Measurements from ENCODE around the gene KLK12.

The KLK12 gene

DNA sequence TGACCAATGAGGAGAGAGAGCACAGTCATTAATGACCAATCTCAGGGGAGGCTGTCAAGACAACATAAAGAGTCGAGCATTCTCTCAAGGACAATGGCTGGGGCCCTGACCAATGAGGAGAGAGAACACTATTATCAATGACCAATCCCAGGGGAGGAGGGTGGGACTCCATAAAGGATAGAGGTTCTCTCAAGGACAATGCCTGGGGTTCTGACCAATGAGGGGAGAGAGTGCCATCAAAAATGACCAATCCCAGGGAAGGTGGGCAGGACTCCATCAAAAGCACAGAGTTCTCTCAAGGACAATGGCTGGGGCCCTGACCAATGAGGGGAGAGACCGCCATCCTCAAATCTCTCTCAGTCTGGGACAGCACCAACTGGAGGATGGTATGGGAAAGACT is 5.1 kb downstream of the KLK12 start:
- peaks cover 29% of the 10 kb centered on the region for H3K27me3 Mint-ChIP-seq
- H3K4me1 Mint-ChIP-seq (ENCODE audit: low read depth) = no peaks in the 10 kb centered on the region
- H3K9me3 Mint-ChIP-seq (ENCODE audit: low read depth) = no peaks in the 10 kb centered on the region
- H3K4me3 Mint-ChIP-seq = no peak overlapping the region
- H3K27ac Mint-ChIP-seq = no peak overlapping the region
- no peaks in the 10 kb centered on the region for H3K36me3 Mint-ChIP-seq

DNA sequence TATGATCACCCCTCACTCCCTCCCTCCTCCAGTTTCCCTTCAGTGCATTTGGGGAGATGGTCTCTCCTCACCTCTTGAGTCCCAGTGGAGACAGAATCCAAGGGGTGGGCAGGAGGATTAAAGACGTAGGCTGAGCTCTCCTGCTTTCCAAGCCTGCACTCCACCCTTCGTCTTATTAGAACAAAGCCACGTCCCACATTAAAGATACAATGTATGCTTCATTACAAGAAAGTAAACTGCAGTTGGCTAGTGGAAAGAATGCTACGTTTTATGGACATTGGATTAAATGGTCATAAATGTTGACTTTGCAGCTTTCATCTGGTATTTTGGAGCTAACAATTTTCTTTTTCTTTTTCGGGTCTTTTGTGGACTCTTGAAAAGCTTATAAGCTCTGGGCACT is 6.9 kb downstream of the KLK12 start:
- H3K4me1 Mint-ChIP-seq (ENCODE audit: low read depth) = no peaks in the 10 kb centered on the region
- no peak overlapping the region for H3K27ac Mint-ChIP-seq
- no peaks in the 10 kb centered on the region for H3K36me3 Mint-ChIP-seq
- no peak overlapping the region for H3K4me3 Mint-ChIP-seq
- H3K27me3 Mint-ChIP-seq = peaks cover 26% of the 10 kb centered on the region
- H3K9me3 Mint-ChIP-seq (ENCODE audit: low read depth) = no peaks in the 10 kb centered on the region

DNA sequence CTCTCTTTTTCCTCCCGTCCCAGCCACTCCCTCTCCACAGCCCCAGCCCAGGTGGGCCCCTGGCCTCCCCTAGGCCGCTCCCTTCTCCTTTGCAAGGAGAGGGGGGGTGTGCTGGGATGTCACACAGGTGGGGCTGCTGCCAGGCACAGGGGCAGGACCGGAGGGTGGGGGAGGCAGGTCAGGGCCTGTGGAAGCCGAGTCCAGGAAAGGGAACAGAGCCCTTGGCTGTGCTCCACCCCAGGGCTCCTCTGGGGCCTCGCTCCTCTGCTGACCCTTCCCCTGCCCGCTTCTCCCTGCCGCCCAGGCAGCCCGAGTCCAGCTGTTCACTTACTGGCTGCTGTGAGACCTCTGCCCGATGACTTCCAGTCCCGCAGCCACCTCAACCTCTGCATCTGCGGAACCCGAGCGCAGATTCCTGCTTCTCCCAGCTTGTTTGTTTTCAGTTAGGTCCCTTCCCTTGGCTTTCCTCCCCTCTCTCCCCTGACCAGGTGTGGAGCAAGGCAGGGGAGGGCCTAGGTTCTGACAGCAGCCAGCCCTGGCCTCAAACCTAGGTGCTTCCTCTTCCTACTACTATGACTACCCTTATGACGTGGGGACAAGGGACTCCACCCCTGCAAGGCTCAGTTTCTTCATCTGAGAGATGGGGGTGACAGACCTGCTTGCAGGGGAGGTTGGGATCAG is 7.5 kb downstream of the KLK12 start:
- Mint-ChIP-seq H3K27ac (no peak overlapping the region), H3K27me3 (peaks cover 26% of the 10 kb centered on the region), H3K36me3 (no peaks in the 10 kb centered on the region), H3K4me1 (ENCODE audit: low read depth) (no peaks in the 10 kb centered on the region), H3K9me3 (ENCODE audit: low read depth) (no peaks in the 10 kb centered on the region), H3K4me3 (no peak overlapping the region)

DNA sequence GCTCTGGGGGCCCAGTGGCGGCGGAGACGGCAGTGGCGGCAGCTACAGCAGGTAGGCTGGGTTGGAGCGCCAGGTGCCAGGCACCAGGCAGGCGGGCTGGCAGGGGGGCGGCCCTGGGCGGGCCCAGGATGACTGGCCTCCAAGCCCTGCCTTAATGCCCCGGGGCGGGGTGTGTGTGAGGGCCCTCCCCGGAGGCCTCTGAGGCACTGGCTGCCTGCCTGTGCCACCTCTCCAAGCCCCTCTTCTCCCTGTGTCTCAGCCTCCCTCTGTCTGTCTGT is 8.3 kb downstream of the KLK12 start, which contains the start of gene KLK11:
Gene KLK11, minus strand, starts transcription at position 63 of the 278 bp plus-strand sequence. CDS start 985 bp downstream, outside the sequence.
- Mint-ChIP-seq H3K36me3 (no peaks in the 10 kb centered on the region), H3K4me1 (ENCODE audit: low read depth) (no peaks in the 10 kb centered on the region), H3K27me3 (peaks cover 25% of the 10 kb centered on the region), H3K9me3 (ENCODE audit: low read depth) (no peaks in the 10 kb centered on the region), H3K4me3 (no peak within 1 kb of the TSS), H3K27ac (no peak within 1 kb of the TSS)

DNA sequence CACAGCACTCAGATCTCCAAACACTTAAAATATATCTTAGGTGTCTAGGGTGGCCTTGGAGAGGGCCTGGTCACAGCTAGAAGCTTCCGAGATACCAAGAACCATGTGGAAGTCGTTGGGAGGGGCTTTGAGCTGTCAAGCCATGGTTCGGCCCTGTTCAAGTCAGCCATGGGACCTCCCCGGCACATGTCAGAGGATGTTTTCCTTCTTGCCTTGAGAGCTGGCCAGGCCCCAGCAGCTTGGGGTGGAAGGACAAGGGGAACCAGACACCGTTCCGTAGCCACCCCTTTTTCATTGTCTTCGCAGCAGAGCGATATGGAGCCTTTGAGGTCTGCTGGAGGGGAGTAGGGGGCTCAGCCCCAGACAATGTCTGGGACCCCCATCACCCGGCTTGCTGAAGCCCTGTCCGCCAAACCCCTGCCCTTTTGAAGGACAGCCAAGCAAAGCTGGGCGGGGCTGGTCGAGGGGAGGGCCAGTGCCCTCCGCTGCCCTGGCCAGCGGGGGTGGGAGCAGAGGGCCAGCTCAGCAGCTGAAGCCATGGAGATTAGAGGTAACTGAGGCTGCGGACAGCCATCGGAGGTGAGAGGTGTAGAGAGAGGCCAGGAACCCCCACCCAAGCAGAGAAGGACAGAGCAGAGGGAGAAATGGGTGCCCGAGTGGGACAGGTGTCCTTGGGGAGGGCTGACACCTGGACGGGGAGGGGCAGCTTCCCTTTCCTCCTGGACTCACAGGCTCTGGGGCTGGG is 8.8 kb downstream of the KLK12 start:
- Mint-ChIP-seq H3K36me3 (no peaks in the 10 kb centered on the region), H3K4me1 (ENCODE audit: low read depth) (no peaks in the 10 kb centered on the region), H3K27ac (no peak overlapping the region), H3K9me3 (ENCODE audit: low read depth) (no peaks in the 10 kb centered on the region), H3K4me3 (no peak overlapping the region), H3K27me3 (peaks cover 20% of the 10 kb centered on the region)

DNA sequence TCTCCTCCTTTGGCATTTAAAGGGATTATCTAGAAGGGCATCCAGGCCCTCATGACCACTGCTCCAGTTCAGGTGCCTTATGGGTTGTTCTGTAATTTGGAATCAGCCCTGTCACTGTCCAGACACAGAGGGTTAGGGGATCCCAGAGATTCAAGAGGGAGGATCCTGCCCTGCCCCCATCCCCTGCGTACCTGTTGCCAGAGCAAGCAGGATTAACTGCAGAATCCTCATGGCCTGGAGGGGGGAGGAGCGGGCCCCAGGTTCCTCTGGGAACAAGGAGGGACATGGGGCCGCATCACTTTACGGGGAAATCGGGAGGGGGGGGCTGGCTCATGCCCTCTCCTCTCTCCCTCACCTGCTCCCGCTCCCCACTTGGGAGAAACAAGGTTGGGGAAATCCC is 9.4 kb downstream of the KLK12 start:
- H3K27me3 Mint-ChIP-seq = peaks cover 16% of the 10 kb centered on the region
- H3K9me3 Mint-ChIP-seq (ENCODE audit: low read depth) = no peaks in the 10 kb centered on the region
- no peaks in the 10 kb centered on the region for H3K36me3 Mint-ChIP-seq
- no peak overlapping the region for H3K4me3 Mint-ChIP-seq
- no peak overlapping the region for H3K27ac Mint-ChIP-seq
- no peaks in the 10 kb centered on the region for H3K4me1 Mint-ChIP-seq (ENCODE audit: low read depth)

DNA sequence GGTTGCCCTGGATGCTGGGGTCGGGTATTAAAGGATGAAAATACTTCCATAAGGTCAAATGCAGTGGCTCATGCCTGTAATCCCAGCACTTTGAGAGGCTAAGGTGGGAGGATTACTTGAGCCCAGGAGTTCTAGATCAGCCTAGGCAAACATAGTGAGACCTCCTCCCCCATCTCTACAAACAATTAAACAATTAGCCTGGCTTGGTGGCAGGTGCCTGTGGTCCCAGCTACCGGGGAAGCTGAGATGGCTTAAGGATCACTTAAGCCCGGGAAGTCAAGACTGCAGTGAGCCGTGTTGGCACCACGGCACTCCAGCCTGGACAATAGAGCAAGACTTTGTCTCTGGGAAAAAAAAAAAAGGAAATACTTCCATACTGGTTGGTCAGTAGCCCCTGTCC is 9.9 kb downstream of the KLK12 start:
- Mint-ChIP-seq H3K4me1 (ENCODE audit: low read depth) (peaks cover 1% of the 10 kb centered on the region), H3K36me3 (no peaks in the 10 kb centered on the region), H3K9me3 (ENCODE audit: low read depth) (no peaks in the 10 kb centered on the region), H3K4me3 (no peak overlapping the region), H3K27ac (no peak overlapping the region), H3K27me3 (peaks cover 19% of the 10 kb centered on the region)

DNA sequence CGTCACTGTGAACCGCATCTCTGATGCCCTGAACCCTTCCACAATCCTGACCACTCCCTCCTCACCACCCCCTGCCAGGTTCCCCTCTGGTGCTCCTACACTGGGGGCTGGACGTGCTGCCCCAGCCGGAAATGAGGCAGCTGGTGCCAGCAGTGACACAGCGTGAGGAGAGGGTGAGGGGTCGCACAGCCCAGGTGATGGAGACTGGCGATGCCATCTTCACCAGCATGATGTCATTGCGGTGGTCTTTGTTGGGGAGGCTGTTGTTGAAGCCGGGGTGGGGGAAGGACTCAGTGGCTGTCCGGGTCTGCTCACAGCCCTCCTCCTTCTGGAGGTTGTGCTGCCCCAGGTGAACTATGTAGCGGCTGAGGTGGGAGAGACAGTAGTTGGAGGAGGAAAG is 10.9 kb downstream of the KLK12 start:
- H3K4me3 Mint-ChIP-seq = no peak overlapping the region
- H3K36me3 Mint-ChIP-seq = no peaks in the 10 kb centered on the region
- H3K27me3 Mint-ChIP-seq = peaks cover 17% of the 10 kb centered on the region
- peaks cover 4% of the 10 kb centered on the region for H3K4me1 Mint-ChIP-seq (ENCODE audit: low read depth)
- H3K27ac Mint-ChIP-seq = no peak overlapping the region
- no peaks in the 10 kb centered on the region for H3K9me3 Mint-ChIP-seq (ENCODE audit: low read depth)

DNA sequence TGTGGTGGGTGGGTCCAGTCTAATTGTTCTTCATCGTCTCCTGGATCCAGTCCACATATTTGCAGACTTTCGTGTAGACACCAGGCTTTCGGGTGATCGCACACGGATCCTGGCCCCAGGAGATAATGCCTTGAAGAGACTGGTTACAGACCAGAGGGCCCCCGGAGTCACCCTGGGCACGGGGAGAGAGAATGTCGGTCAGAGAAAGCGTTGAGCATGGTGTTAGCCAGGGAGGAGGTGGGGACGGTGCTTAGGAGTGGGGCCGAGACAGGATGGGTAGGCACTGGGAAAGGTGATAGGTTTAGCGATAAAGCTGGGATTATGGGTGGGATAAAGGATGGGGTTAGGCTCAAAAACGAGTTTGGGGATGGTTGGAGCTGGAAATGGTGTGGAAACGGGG is 12.3 kb downstream of the KLK12 start:
- Mint-ChIP-seq H3K9me3 (ENCODE audit: low read depth) (no peaks in the 10 kb centered on the region), H3K4me3 (no peak overlapping the region), H3K36me3 (no peaks in the 10 kb centered on the region), H3K27ac (no peak overlapping the region), H3K27me3 (peaks cover 20% of the 10 kb centered on the region), H3K4me1 (ENCODE audit: low read depth) (peaks cover 13% of the 10 kb centered on the region)

DNA sequence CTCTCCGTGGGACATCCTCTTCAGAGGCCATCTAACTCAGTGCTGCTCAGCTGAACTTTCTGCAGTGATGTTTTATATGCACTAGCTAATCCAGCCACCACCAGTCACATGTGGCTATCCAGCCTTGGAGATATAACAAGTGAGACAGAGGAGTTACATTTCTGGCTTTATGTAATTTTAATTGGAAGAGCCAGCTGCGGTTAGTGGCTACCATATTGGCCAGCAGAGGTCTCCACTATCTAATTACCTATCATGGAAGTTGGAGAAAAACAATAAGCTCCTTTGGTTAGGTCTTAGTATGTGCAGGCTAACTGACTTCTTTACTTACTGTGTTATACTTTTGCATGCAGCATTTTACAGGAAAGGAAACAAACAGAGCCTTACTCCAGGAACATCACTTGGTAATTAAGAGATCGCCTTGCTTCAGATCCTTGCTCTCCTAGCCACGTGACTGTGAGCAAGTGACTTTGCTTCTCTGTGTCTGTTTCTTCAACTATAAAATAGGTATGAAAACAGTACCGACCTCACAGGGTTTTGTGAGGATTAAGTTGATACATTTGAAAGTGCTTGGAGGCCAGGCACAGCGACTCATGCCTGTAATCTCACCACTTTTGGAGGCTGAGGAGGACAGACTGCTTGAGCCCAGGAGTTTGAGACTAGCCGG is 13.7 kb downstream of the KLK12 start:
- Mint-ChIP-seq H3K36me3 (no peaks in the 10 kb centered on the region), H3K4me1 (ENCODE audit: low read depth) (peaks cover 22% of the 10 kb centered on the region), H3K4me3 (no peak overlapping the region), H3K27me3 (peaks cover 22% of the 10 kb centered on the region), H3K9me3 (ENCODE audit: low read depth) (no peaks in the 10 kb centered on the region), H3K27ac (no peak overlapping the region)

DNA sequence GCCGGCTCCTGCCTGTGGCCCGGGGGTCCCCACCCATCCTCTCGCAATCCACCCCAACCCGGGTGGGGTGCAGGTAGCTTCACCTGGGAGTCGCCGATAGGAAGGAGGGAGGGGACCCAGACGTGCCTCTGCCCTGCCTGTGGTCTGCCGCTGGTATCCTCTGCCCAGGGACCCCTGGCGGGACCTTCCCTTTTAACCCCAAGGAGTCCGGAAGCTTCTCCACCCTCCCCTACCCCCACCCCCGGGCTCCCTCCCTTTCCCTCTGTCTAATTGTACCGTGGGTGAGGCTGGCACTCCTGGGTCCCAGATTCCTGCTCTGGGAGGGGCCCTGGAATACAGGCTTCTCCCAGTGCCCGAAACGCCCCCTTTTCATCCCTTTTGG is 15.3 kb downstream of the KLK12 start, which contains the start of gene KLK10:
Gene KLK10, minus strand, starts transcription at position 166 of the 382 bp plus-strand sequence. CDS start 579 bp downstream, outside the sequence.
- Mint-ChIP-seq H3K9me3 (ENCODE audit: low read depth) (no peaks in the 10 kb centered on the region), H3K36me3 (no peaks in the 10 kb centered on the region), H3K27ac (no peak within 1 kb of the TSS), H3K27me3 (peaks cover 28% of the 10 kb centered on the region), H3K4me1 (ENCODE audit: low read depth) (peaks cover 25% of the 10 kb centered on the region), H3K4me3 (peak within 1 kb of the TSS; percentile 86)

DNA sequence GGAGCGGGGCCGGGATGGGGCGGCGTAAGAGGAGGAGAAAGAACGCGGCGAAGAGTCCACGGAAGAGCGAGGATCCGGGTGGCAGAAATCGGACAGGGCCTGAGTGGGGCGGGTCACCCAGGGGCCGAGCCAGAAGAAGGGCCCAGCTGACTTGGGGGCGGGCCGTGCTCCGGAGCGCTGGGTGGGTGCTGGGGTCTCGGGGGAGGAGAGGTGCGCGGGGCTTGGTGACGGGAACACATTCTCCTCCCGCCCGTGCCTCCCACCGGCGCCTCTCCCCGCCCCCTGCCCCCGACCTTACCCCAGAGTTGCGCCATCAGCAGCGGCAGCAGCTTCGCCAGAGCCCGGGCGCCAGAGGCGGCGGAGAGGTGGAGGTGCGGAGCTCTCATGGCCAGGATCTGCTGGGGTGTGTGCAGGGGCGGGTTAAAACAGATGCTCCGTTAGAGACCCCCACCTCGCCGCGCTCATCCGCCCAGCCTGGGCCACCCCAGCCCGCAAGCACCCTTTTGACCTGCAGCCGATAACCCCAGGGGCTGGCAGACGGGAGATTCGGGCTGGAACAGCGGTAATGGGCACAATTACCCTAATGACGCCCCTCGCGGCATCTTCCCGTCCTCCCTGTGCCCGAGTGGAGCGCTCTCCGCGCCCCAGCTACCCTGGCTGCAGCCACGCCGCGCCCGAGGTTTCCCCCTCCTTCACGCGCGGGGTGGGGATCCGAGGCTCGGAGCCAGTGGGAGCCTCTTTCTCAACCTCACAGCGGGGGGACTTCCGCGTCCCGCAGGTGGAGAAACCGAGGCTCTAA is 15.9 kb downstream of the KLK12 start:
- H3K36me3 Mint-ChIP-seq = no peaks in the 10 kb centered on the region
- H3K4me1 Mint-ChIP-seq (ENCODE audit: low read depth) = peaks cover 25% of the 10 kb centered on the region
- no peaks in the 10 kb centered on the region for H3K9me3 Mint-ChIP-seq (ENCODE audit: low read depth)
- peaks cover 34% of the 10 kb centered on the region for H3K27me3 Mint-ChIP-seq
- H3K27ac Mint-ChIP-seq = no peak overlapping the region
- H3K4me3 Mint-ChIP-seq = peak overlapping the region; percentile 86

DNA sequence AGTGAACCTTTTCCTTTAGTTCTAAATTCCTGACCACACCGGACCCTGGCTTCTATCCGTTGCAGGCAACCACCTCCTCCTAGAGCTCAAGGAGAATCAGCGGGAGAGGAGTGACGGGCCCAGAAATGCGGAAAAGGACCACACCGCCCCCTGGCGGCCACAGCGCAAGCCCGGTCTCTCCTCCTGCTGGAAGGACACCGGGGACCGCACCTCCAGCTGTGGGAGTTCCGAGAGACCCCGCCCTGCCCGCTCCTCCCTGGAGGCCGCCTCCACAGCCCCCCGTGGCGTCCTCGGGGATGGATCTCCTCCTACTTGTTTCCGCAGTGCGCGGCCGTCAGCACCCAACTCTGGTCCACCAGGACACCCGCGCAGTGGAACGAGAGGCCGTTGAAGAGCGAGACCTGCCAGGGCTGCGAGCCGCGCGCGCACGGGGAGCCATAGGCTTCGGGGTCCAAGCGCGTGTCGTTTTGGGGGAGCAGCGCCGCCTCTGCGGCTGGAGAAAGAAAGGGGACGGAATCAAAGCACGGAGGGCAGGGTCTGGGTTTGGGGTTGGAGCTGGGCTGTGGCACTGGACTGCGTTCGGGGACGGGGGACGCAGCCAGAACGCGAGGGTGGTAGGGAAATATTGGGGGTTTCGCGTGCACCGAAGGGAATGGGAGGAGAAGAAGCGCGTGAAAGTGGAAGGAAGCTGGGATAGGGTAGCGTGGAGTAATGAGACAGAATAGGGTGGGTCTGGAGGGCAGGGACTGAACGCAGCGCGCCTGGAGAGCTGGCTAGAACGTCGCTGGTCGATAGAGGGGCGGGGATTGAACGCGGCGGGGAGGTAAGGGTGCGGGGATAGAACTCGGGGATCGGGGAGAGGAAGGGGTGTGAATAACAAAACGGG is 17.8 kb downstream of the KLK12 start:
- Mint-ChIP-seq H3K4me1 (ENCODE audit: low read depth) (peaks cover 25% of the 10 kb centered on the region), H3K27me3 (peaks cover 40% of the 10 kb centered on the region), H3K9me3 (ENCODE audit: low read depth) (no peaks in the 10 kb centered on the region), H3K36me3 (no peaks in the 10 kb centered on the region), H3K27ac (no peak overlapping the region), H3K4me3 (peak overlapping the region; percentile 64)

DNA sequence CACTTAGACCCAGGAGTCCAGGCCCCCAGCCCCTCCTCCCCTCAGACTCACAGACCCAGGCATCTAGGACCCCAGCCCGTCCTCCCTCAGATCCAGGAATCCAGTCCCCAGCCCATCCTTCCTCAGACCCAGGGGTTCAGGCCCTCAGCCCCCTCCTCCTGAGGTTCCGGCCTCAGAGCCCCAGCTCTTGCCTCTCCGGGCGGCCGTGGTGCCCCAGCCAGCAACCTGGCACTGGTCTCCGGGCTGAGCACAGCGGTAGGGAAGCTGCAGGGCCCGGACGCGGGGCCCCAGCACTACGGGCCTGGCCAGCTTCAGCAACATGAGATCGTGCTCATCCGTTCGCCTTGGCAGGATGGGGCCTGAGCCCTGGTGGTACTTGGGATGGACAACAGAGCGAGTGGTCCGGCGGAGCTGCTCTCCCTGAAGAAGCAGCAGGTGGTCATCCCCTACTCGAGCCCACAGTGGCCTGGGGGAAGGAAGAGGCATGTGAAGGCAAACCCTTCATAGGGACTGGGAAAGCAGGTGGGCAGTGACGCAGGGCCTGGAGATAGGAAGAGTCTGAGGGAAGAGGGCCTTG is 19.0 kb downstream of the KLK12 start:
- peaks cover 40% of the 10 kb centered on the region for H3K27me3 Mint-ChIP-seq
- H3K27ac Mint-ChIP-seq = no peak overlapping the region
- H3K4me1 Mint-ChIP-seq (ENCODE audit: low read depth) = peaks cover 25% of the 10 kb centered on the region
- H3K36me3 Mint-ChIP-seq = no peaks in the 10 kb centered on the region
- no peak overlapping the region for H3K4me3 Mint-ChIP-seq
- no peaks in the 10 kb centered on the region for H3K9me3 Mint-ChIP-seq (ENCODE audit: low read depth)

Measured in activated naive CD8-positive, alpha-beta T cell (primary cell).